Dendritic cell treated with granulocyte-macrophage colony-stimulating factor and Interleukin-4, amounts not matched to agents 40 ng/mL and 50 ng/mL, for 4 days (primary cell): ENCODE data around the gene NWD2.
"Not testable (repeated sequence)": the region's sequence is repeated elsewhere in the genome, so short reads cannot be mapped to it uniquely, and the experiment has no call there.

Experiments used
- H3K27ac Mint-ChIP-seq: one replicate; pipeline ENCODE4 v1.8.0; 2022; ENCODE audit warnings: mild to moderate bottlenecking, mixed read lengths
- H3K27me3 Mint-ChIP-seq: one replicate; pipeline ENCODE4 v1.8.0; 2022; ENCODE audit warnings: mild to moderate bottlenecking, mixed read lengths
- H3K36me3 Mint-ChIP-seq: one replicate; pipeline ENCODE4 v1.8.0; 2022; ENCODE audit warnings: low read depth, mixed read lengths
- H3K4me1 Mint-ChIP-seq: one replicate; pipeline ENCODE4 v1.8.0; 2022; ENCODE audit warnings: low read depth, mixed read lengths
- H3K4me3 Mint-ChIP-seq: one replicate; pipeline ENCODE4 v1.8.0; 2022; ENCODE audit warnings: mild to moderate bottlenecking, moderate library complexity, mixed read lengths
- H3K9me3 Mint-ChIP-seq: one replicate; pipeline ENCODE4 v1.8.0; 2022; ENCODE audit warnings: mixed read lengths
- intact Hi-C: fragments of 100-400 bp; cut with micrococcal nuclease; formaldehyde crosslinking; loops from one replicate; pipeline ENCODE4 v1.15.0; 2022

NWD2 gene

GRCh38 chr4:37244583-37245390, at the start of gene NWD2:
Gene NWD2, plus strand, starts transcription at chr4:37244743. Its CDS starts 325 bp downstream, at chr4:37245068.
- H3K27ac Mint-ChIP-seq = no peak within 1 kb of the TSS
- no peak within 1 kb of the TSS for H3K4me3 Mint-ChIP-seq
- H3K27me3 Mint-ChIP-seq = peaks cover 57% of the 10 kb centered on the region
- intact Hi-C loops = loop anchor here (10.0 kb wide), 1 partner anchor 130 kb away; no protein-coding TSS in a partner anchor
- peaks cover 12% of the 10 kb centered on the region for H3K4me1 Mint-ChIP-seq
- H3K36me3 Mint-ChIP-seq = no peaks in the 10 kb centered on the region
- H3K9me3 Mint-ChIP-seq = no peaks in the 10 kb centered on the region

DNA sequence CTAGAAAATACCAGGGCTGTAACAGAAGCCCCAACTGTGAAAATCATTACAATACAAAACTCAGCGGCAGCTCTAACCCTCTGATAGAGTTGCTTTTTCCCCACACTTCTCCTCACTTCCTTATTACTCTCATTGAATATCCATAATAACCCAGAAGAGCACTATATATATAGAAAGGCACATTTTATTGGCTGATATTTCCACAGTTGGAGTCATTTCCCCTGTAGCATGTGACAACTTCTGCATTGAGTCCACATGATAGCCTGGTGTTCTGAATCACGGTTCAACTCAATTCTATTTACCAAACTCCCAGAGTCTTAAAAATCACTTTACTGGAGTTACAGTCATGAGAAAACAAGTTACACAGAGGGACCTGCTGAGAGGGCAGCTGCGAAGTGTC, 46.6 kb upstream of the NWD2 start:
- intact Hi-C loops = no loop called here
- H3K4me3 Mint-ChIP-seq = no peak overlapping the region

DNA sequence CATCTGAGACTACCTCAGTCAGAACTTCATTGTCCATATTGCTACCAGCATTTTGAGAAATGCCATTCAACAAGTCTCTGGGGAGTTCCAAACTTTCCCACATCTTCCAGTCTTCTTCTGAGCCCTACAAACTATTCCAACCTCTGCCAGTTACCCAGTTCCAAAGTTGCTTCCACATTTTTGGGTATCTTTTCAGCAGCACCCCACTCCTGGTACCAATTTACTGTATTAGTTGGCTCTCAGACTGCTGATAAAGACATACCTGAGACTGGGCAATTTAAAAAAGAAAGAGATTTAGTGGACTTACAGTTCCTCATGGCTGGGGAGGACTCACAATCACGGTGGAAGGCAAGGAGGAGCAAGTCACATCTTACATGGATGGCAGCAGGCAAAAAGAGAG, 39.8 kb upstream of the NWD2 start:
- H3K4me1 Mint-ChIP-seq, H3K4me3 Mint-ChIP-seq, intact Hi-C loops, H3K36me3 Mint-ChIP-seq, H3K27ac Mint-ChIP-seq, H3K27me3 Mint-ChIP-seq: not testable (repeated sequence)
- H3K9me3 Mint-ChIP-seq = peaks cover 29% of the 10 kb centered on the region

More for the DNA sequence above, 46.6 kb upstream of the NWD2 start:
- no peaks in the 10 kb centered on the region for H3K27me3 Mint-ChIP-seq
- H3K36me3 Mint-ChIP-seq = no peaks in the 10 kb centered on the region
- H3K27ac Mint-ChIP-seq = no peak overlapping the region
- H3K4me1 Mint-ChIP-seq = no peaks in the 10 kb centered on the region
- peaks cover 4% of the 10 kb centered on the region for H3K9me3 Mint-ChIP-seq

DNA sequence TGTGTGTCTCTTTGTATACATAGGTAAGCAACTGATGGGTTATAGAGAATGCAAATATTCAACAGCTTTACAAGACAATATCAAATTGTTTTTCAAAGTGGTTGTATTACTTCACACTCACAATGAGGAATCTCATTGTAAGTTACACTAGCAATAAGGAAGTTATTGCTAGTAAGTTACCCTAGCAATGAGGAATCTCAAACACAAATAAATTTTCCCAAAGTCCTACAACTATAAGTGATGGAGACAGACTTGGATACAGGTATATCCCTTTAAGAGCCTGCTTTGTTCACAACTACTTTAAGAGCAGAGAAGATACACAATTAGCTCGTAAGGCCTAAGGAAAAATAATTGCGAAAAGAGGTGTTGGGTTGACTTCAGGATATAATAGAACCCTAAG, 28.3 kb upstream of the NWD2 start:
- no peaks in the 10 kb centered on the region for H3K36me3 Mint-ChIP-seq
- H3K27me3 Mint-ChIP-seq = no peaks in the 10 kb centered on the region
- intact Hi-C loops = no loop called here
- H3K27ac Mint-ChIP-seq = no peak overlapping the region
- H3K9me3 Mint-ChIP-seq = no peaks in the 10 kb centered on the region
- H3K4me1 Mint-ChIP-seq = no peaks in the 10 kb centered on the region
- no peak overlapping the region for H3K4me3 Mint-ChIP-seq

DNA sequence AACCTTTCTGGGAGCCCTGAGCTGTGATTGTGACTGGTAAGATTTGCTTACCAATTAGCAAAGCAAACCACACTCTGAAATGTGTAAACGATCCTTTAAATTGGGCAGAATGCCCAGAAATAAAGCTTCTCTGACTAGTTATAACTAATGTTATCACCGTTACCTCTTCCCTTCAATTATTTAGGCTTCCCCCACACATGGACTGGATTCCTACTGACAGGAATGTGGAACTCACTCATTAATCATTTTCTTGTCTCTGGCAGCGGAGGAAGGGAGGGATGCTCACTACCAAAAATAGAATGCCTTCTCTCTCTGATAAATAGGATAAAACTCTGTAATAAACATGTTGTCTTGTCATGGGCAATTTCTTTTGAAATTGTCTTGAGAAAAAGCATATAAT, 25.3 kb upstream of the NWD2 start:
- Mint-ChIP-seq H3K4me1 (no peaks in the 10 kb centered on the region), H3K27ac (no peak overlapping the region), H3K36me3 (no peaks in the 10 kb centered on the region), H3K27me3 (no peaks in the 10 kb centered on the region), H3K9me3 (no peaks in the 10 kb centered on the region), H3K4me3 (no peak overlapping the region)
- intact Hi-C loops = no loop called here

DNA sequence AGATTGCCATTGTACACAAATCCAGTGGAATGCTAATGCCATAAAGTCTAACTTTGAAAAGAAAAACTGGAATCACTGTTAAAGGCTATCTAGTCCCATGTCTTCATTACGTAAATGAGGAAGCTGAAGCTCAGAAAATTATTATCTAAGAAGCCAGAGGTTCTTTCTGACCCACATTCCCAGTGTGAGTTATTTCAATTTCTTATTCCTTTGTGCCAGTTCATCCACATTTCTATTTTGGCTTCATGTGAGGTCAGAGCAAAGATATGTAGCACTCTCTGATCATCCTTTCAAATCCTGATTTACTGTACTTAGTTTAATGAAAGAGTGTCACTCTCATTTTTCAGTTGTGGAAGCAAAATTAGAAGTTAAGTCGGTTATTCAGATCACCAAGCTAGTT, 24.6 kb upstream of the NWD2 start:
- Mint-ChIP-seq H3K4me1 (no peaks in the 10 kb centered on the region), H3K27ac (no peak overlapping the region), H3K9me3 (no peaks in the 10 kb centered on the region), H3K27me3 (no peaks in the 10 kb centered on the region), H3K4me3 (no peak overlapping the region), H3K36me3 (no peaks in the 10 kb centered on the region)
- intact Hi-C loops = no loop called here

GRCh38 chr4:37220685-37221084, 23.9 kb upstream of the NWD2 start:
- no peak overlapping the region for H3K27ac Mint-ChIP-seq
- H3K4me3 Mint-ChIP-seq = no peak overlapping the region
- H3K4me1 Mint-ChIP-seq = no peaks in the 10 kb centered on the region
- no peaks in the 10 kb centered on the region for H3K27me3 Mint-ChIP-seq
- intact Hi-C loops = no loop called here
- H3K9me3 Mint-ChIP-seq = peaks cover 4% of the 10 kb centered on the region
- H3K36me3 Mint-ChIP-seq = no peaks in the 10 kb centered on the region

- intact Hi-C loops = no loop called here
- no peak overlapping the region for H3K4me3 Mint-ChIP-seq
- no peak overlapping the region for H3K27ac Mint-ChIP-seq
- H3K27me3 Mint-ChIP-seq = no peaks in the 10 kb centered on the region
- H3K4me1 Mint-ChIP-seq = no peaks in the 10 kb centered on the region
- H3K36me3 Mint-ChIP-seq = no peaks in the 10 kb centered on the region
- peaks cover 9% of the 10 kb centered on the region for H3K9me3 Mint-ChIP-seq
Measured at GRCh38 chr4:37223732-37224131, 20.8 kb upstream of the NWD2 start.

GRCh38 chr4:37224854-37225253, 19.7 kb upstream of the NWD2 start:
- Mint-ChIP-seq H3K27ac (no peak overlapping the region), H3K36me3 (no peaks in the 10 kb centered on the region)
- intact Hi-C loops = no loop called here

GRCh38 chr4:37225778-37226177, 18.8 kb upstream of the NWD2 start:
- Mint-ChIP-seq H3K36me3 (no peaks in the 10 kb centered on the region), H3K9me3 (peaks cover 9% of the 10 kb centered on the region), H3K4me3 (no peak overlapping the region), H3K27ac (no peak overlapping the region), H3K27me3 (no peaks in the 10 kb centered on the region), H3K4me1 (no peaks in the 10 kb centered on the region)
- intact Hi-C loops = no loop called here

More at GRCh38 chr4:37224854-37225253, 19.7 kb upstream of the NWD2 start:
- H3K4me3 Mint-ChIP-seq = no peak overlapping the region
- H3K27me3 Mint-ChIP-seq = no peaks in the 10 kb centered on the region
- H3K9me3 Mint-ChIP-seq = peaks cover 9% of the 10 kb centered on the region
- H3K4me1 Mint-ChIP-seq = no peaks in the 10 kb centered on the region

GRCh38 chr4:37232315-37232714, 12.2 kb upstream of the NWD2 start:
- intact Hi-C loops = no loop called here
- H3K4me3 Mint-ChIP-seq = no peak overlapping the region
- no peaks in the 10 kb centered on the region for H3K9me3 Mint-ChIP-seq
- no peaks in the 10 kb centered on the region for H3K36me3 Mint-ChIP-seq
- H3K27ac Mint-ChIP-seq = no peak overlapping the region
- no peaks in the 10 kb centered on the region for H3K4me1 Mint-ChIP-seq
- peaks cover 2% of the 10 kb centered on the region for H3K27me3 Mint-ChIP-seq

GRCh38 chr4:37236165-37236564, 8.4 kb upstream of the NWD2 start:
- peaks cover 8% of the 10 kb centered on the region for H3K27me3 Mint-ChIP-seq
- H3K4me3 Mint-ChIP-seq = no peak overlapping the region
- no peaks in the 10 kb centered on the region for H3K4me1 Mint-ChIP-seq
- H3K9me3 Mint-ChIP-seq = no peaks in the 10 kb centered on the region
- no peak overlapping the region for H3K27ac Mint-ChIP-seq
- intact Hi-C loops = no loop called here
- no peaks in the 10 kb centered on the region for H3K36me3 Mint-ChIP-seq

DNA sequence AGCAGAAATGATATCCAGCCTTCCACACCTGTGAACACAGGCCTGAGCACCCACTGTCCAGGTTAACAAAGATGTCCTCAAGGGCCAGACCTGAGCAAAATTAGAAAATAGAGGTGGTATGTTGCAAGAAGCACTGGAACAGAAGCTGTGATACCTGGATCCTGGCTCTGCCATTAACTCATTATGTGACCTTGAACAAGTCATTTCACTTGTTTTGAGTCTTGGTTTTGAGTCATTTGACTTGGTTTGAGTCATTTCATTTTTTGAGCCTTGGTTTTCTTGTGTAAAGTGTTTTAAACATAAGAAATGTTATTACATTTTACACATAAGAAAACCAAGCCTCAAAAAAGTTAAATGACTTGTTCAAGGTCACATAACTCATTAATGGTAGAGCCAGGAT, 2.9 kb upstream of the NWD2 start:
- Mint-ChIP-seq H3K27me3 (peaks cover 52% of the 10 kb centered on the region), H3K9me3 (no peaks in the 10 kb centered on the region), H3K4me3 (no peak overlapping the region), H3K4me1 (peaks cover 12% of the 10 kb centered on the region), H3K36me3 (no peaks in the 10 kb centered on the region), H3K27ac (no peak overlapping the region)
- intact Hi-C loops = loop anchor here (10.0 kb wide), 1 partner anchor 133 kb away; no protein-coding TSS in a partner anchor

DNA sequence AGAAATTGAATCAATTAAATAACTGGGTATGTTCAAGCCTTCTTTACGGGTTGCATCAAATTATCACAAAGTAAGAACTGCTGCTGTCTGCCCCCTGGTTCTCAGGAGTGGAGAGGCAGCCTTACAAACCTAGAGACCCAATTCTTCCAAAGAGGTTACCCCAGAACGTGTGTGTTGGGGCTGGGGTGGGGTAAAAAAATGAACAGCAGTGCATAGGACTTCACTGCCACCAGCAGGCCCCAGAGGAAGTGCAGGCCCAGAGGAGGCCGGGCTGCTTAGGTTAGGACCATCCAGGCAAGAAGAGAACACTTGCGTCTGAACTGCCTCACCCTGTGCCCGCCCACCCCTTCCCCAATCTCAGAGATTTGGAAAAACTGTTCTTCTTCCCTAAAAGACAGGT, 1.5 kb upstream of the NWD2 start:
- H3K27ac Mint-ChIP-seq = no peak overlapping the region
- peaks cover 12% of the 10 kb centered on the region for H3K4me1 Mint-ChIP-seq
- no peaks in the 10 kb centered on the region for H3K36me3 Mint-ChIP-seq
- H3K4me3 Mint-ChIP-seq = no peak overlapping the region
- intact Hi-C loops = loop anchor here (10.0 kb wide), 1 partner anchor 132 kb away; no protein-coding TSS in a partner anchor
- H3K9me3 Mint-ChIP-seq = no peaks in the 10 kb centered on the region
- peaks cover 60% of the 10 kb centered on the region for H3K27me3 Mint-ChIP-seq
